ENCODE measurements around the gene NIT2.

- TF ChIP-seq EZH2 (IDR thresholded peaks at IDR 0.05; ENCODE audit: insufficient read depth, poor library complexity, severe bottlenecking) (no peak), EZH2phosphoT487 (IDR thresholded peaks at IDR 0.05; ENCODE audit: insufficient read depth, low read depth) (no peak)
Measured at GRCh38 chr3:100329800-100330489, 4.6 kb upstream of the NIT2 start.
